ENCODE results near the gene ANKRD24.
A peak's percentile ranks its signal among the peaks of the same experiment; 100 is the strongest.

GRCh38 chr19:4233282-4233853, 50.9 kb downstream of the ANKRD24 start:
- TF ChIP-seq CTCF (IDR thresholded peaks at IDR 0.05; ENCODE audit: borderline replicate concordance, extremely low read depth, low read length, poor library complexity, severe bottlenecking) (peak; percentile 89), EZH2 (IDR thresholded peaks at IDR 0.05; ENCODE audit: borderline replicate concordance, low read depth, low read length, severe bottlenecking) (no peak)
